ENCODE results near the gene SCO1.
A peak's percentile ranks its signal among the peaks of the same experiment; 100 is the strongest.

The SCO1 gene

GRCh38 chr17:10652984-10653659 is 44.2 kb downstream of the SCO1 start:
- DNase-seq, result no peak

GRCh38 chr17:10651927-10652326 is 45.4 kb downstream of the SCO1 start:
- DNase-seq, result no peak

- no peak for DNase-seq
Measured at GRCh38 chr17:10649602-10650001, 47.7 kb downstream of the SCO1 start.

- peak; percentile 57 for DNase-seq
Measured at GRCh38 chr17:10648956-10649355, 48.4 kb downstream of the SCO1 start.

GRCh38 chr17:10648381-10648780 is 49.0 kb downstream of the SCO1 start:
- DNase-seq, result no peak

GRCh38 chr17:10646392-10646990 is 50.8 kb downstream of the SCO1 start:
- peak; percentile 64 for DNase-seq

GRCh38 chr17:10640475-10640874 is 56.9 kb downstream of the SCO1 start:
- peak; percentile 47 for DNase-seq

- no peak for DNase-seq
Measured at GRCh38 chr17:10638151-10638550, 59.2 kb downstream of the SCO1 start.

- DNase-seq, result no peak
Measured at GRCh38 chr17:10635290-10635689, 62.0 kb downstream of the SCO1 start.

GRCh38 chr17:10633738-10634379 is 63.5 kb downstream of the SCO1 start:
- no peak for DNase-seq

GRCh38 chr17:10631701-10632100 is 65.6 kb downstream of the SCO1 start:
- DNase-seq, result no peak

GRCh38 chr17:10631048-10631700 is 66.2 kb downstream of the SCO1 start:
- DNase-seq, result peak; percentile 23

GRCh38 chr17:10629706-10630105 is 67.6 kb downstream of the SCO1 start:
- DNase-seq, result no peak

GRCh38 chr17:10628756-10629155 is 68.6 kb downstream of the SCO1 start:
- no peak for DNase-seq

GRCh38 chr17:10626390-10626789 is 70.9 kb downstream of the SCO1 start:
- DNase-seq, result no peak

GRCh38 chr17:10624969-10625368 is 72.4 kb downstream of the SCO1 start:
- DNase-seq, result no peak

- no peak for DNase-seq
Measured at GRCh38 chr17:10623737-10624338, 73.5 kb downstream of the SCO1 start.

GRCh38 chr17:10622617-10623485 is 74.5 kb downstream of the SCO1 start:
- no peak for DNase-seq
